Measurements from ENCODE around the gene MLH3.

GRCh38 chr14:75094896-75095295 lies 43.6 kb upstream of the MLH3 start:
- TF ChIP-seq TSHZ2 (CRISPR knock-in tag; IDR thresholded peaks at IDR 0.05) (no peak), PPARA (CRISPR knock-in tag; IDR thresholded peaks at IDR 0.05; ENCODE audit: borderline replicate concordance) (no peak), TOX (CRISPR knock-in tag; IDR thresholded peaks at IDR 0.05; ENCODE audit: borderline replicate concordance) (no peak), OSR1 (CRISPR knock-in tag; IDR thresholded peaks at IDR 0.05) (no peak), ZFP3 (CRISPR knock-in tag; IDR thresholded peaks at IDR 0.05) (no peak), ZFP30 (CRISPR knock-in tag; IDR thresholded peaks at IDR 0.05) (no peak), RARB (CRISPR knock-in tag; IDR thresholded peaks at IDR 0.05) (no peak), GLIS3 (CRISPR knock-in tag; IDR thresholded peaks at IDR 0.05) (no peak), CSDC2 (CRISPR knock-in tag; IDR thresholded peaks at IDR 0.05) (no peak)
